ENCODE results near the gene HOXA13. TPM values are rescaled to one million over a fixed set of nuclear protein-coding genes. Genes with fewer than 3 reads are reported as not detected.

The HOXA13 gene
- total and polyA plus RNA-seq, 2 experiments from 2014 or later = not detected

- TF ChIP-seq ZNF331 (CRISPR knock-in tag; IDR thresholded peaks at IDR 0.05; ENCODE audit: low read depth) = no peak
- TF ChIP-seq JUNB (IDR thresholded peaks at IDR 0.05; ENCODE audit: unreplicated experiment) = no peak
- no peak for TF ChIP-seq EZH2 (IDR thresholded peaks at IDR 0.05; ENCODE audit: low read depth, unreplicated experiment)
- no peak for TF ChIP-seq CREB1 (CRISPR knock-in tag; IDR thresholded peaks at IDR 0.05; ENCODE audit: low read depth)
- no peak for TF ChIP-seq CTCF (conservative IDR thresholded peaks at IDR 0.05; ENCODE audit: low read depth in 2 of 2)
- TF ChIP-seq EZH2phosphoT487 (IDR thresholded peaks at IDR 0.05; ENCODE audit: unreplicated experiment) = no peak
- TF ChIP-seq NANOG (IDR thresholded peaks at IDR 0.05; ENCODE audit: borderline replicate concordance) = no peak
- no peak for TF ChIP-seq REST (IDR thresholded peaks at IDR 0.05; ENCODE audit: unreplicated experiment)
- TF ChIP-seq STAT1 (IDR thresholded peaks at IDR 0.05; ENCODE audit: unreplicated experiment) = no peak
- TF ChIP-seq ZNF462 (CRISPR knock-in tag; IDR thresholded peaks at IDR 0.05) = no peak
- no peak for TF ChIP-seq POLR2AphosphoS5 (IDR thresholded peaks at IDR 0.05; ENCODE audit: low read depth)
- TF ChIP-seq ZNF114 (CRISPR knock-in tag; IDR thresholded peaks at IDR 0.05) = no peak
- no peak for TF ChIP-seq ETS1 (IDR thresholded peaks at IDR 0.05)
- H3F3A ChIP-seq (replicated peaks; ENCODE audit: low read depth) = 0 out of 2 replicates have a peak, but pooled peaks cover 3% of the 10 kb centered on the region
Measured at GRCh38 chr7:27229448-27229847, 29.6 kb upstream of the HOXA13 start.

More at GRCh38 chr7:27229448-27229847, 29.6 kb upstream of the HOXA13 start:
- no peaks in the 10 kb centered on the region for H3K36me3 Mint-ChIP-seq (ENCODE audit: low read depth)
- Histone ChIP-seq H2AFZ (no peak overlapping the region), H3K4me2 (no peak overlapping the region), H3K79me2 (replicated peaks; ENCODE audit: insufficient read depth) (no peaks in the 10 kb centered on the region), H3K27me3 (ENCODE audit: insufficient read depth) (peaks cover 100% of the 10 kb centered on the region), H4K20me1 (replicated peaks; ENCODE audit: insufficient read depth) (peaks cover 8% of the 10 kb centered on the region), H3K9me2 (ENCODE audit: insufficient read depth) (no peaks in the 10 kb centered on the region), H3K36me3 (ENCODE audit: insufficient read depth) (no peaks in the 10 kb centered on the region), H3K4me3 (no peak overlapping the region), H3K27ac (ENCODE audit: low read depth) (no peak overlapping the region), H3K4me1 (ENCODE audit: insufficient read depth) (peaks cover 8% of the 10 kb centered on the region)
- ATAC-seq (no peak), DNase-seq (ENCODE audit: low spot score) (no peak)
- peaks cover 88% of the 10 kb centered on the region for H3K27me3 Mint-ChIP-seq (ENCODE audit: insufficient read depth, low read depth, poor library complexity)
- H3K4me3 Mint-ChIP-seq = no peak overlapping the region
- no peaks in the 10 kb centered on the region for H3K9me3 Mint-ChIP-seq
- H3K27ac Mint-ChIP-seq = no peak overlapping the region
- peaks cover 2% of the 10 kb centered on the region for H3K4me1 Mint-ChIP-seq

Data from GM23338 (cell line).